K562 (cell line): Measurements from ENCODE around the gene COPRS. TPM values are rescaled to one million over a fixed set of nuclear protein-coding genes. Genes with fewer than 3 reads are reported as not detected.

Experiments
- ARID2 ChIP-seq: fragments of 450-650 bp; IDR thresholded peaks from 2 replicates; pipeline ENCODE4 v1.6.1; 2017; ENCODE audit warnings: antibody characterized with exemption, mild to moderate bottlenecking
- CXXC5 ChIP-seq: fragments of 250-450 bp; sonication (Bioruptor Pico); IDR thresholded peaks from 2 replicates; pipeline ENCODE4 v1.8.0; 2022; ENCODE audit warnings: inconsistent platforms, mild to moderate bottlenecking, moderate library complexity
- ELF2 ChIP-seq: fragments of 250-450 bp; sonication (Bioruptor Pico); IDR thresholded peaks from 2 replicates; pipeline ENCODE4 v1.5.0; 2021; ENCODE audit warnings: mild to moderate bottlenecking
- HNRNPLL ChIP-seq: fragments of 200-400 bp; formaldehyde crosslinking; IDR thresholded peaks from 2 replicates; pipeline ENCODE4 v1.6.1; 2017; ENCODE audit warnings: low read length, low read depth, mild to moderate bottlenecking; ENCODE audit not compliant: poor library complexity, severe bottlenecking
- IRF2 ChIP-seq: sonication (generic); formaldehyde crosslinking; IDR thresholded peaks from 2 replicates; pipeline ENCODE4 v1.8.1; 2022; ENCODE audit warnings: mild to moderate bottlenecking, missing genetic modification reagents
- KLF16 ChIP-seq: IDR thresholded peaks from 2 replicates; pipeline ENCODE4 v1.6.1; 2016; ENCODE audit warnings: antibody characterized with exemption
- MEIS2 ChIP-seq: fragments of 450-650 bp; IDR thresholded peaks from 2 replicates; pipeline ENCODE4 v1.6.1; 2014; ENCODE audit warnings: mild to moderate bottlenecking; ENCODE audit not compliant: partially characterized antibody
- RAD21 ChIP-seq, 2 experiments: fragments of 250-450 bp in 1 of 2; fragments of 450-650 bp in 1 of 2; sonication (Bioruptor Pico) in 1 of 2; formaldehyde crosslinking in 1 of 2; IDR thresholded peaks in 1 of 2; conservative IDR thresholded peaks in 1 of 2; 2 replicates each; pipeline versions ENCODE4 v1.4.0 to v1.8.0; 2020 to 2022; ENCODE audit warnings: mild to moderate bottlenecking in 2 of 2, moderate library complexity in 1 of 2
- ZBTB7A ChIP-seq: IDR thresholded peaks from 2 replicates; pipeline ENCODE4 v1.6.1; 2011; ENCODE audit warnings: low read depth, mild to moderate bottlenecking, low read length, moderate library complexity, borderline replicate concordance; ENCODE audit not compliant: control insufficient read depth
- ZNF165 ChIP-seq: fragments of 250-450 bp; sonication (Bioruptor Pico); IDR thresholded peaks from 2 replicates; pipeline ENCODE4 v1.4.0; 2020; ENCODE audit warnings: borderline replicate concordance
- ZNF197 ChIP-seq: fragments of 200-800 bp; sonication (Bioruptor generic); IDR thresholded peaks from 2 replicates; pipeline ENCODE4 v1.6.1; 2016; ENCODE audit warnings: low read depth, missing genetic modification characterization, missing compliant biosample characterization
- polyA plus RNA-seq, 8 experiments: library from polyadenylated mRNA; depleted of rRNA in 4 of 8; stranded (reverse) in 5 of 8; unstranded in 3 of 8; fragments of >200 nt; fragmentation: Nextera tagmentation in 2 of 8; fragmentation: Illumina TruSeq in 1 of 8; extraction: Ambion mirVana in 2 of 8; extraction: Trizol in 1 of 8; gene quantifications; 2 replicates each; pipeline versions ENCODE4 v1.2.1 to v1.2.3, GENCODE V29; 2011 to 2014; ENCODE audit warnings: inconsistent platforms in 1 of 8, missing spikeins in 1 of 8
- total RNA-seq, 7 experiments: library from RNA; depleted of rRNA in 6 of 7; stranded (reverse); fragments of >200 nt in 6 of 7; fragmentation: Illumina TruSeq in 2 of 7; extraction: Trizol in 2 of 7; gene quantifications; 2 replicates each; pipeline versions ENCODE4 v1.2.1 to v1.2.3, GENCODE V29; 2011 to 2021; ENCODE audit warnings: low replicate concordance in 1 of 7
- TF ChIP-seq, protein P1 (sequence below), 3 experiments: IDR thresholded peaks in 2 of 3; conservative IDR thresholded peaks in 1 of 3; 2 replicates each; pipeline ENCODE4 v1.5.1; 2011 to 2012; ENCODE audit warnings: low read length in 3 of 3, mild to moderate bottlenecking in 3 of 3, control low read depth in 2 of 3, improper control_type of control experiment in 1 of 3, inconsistent platforms in 1 of 3, low read depth in 1 of 3, mixed read lengths in 1 of 3, moderate library complexity in 1 of 3; ENCODE audit not compliant: insufficient read depth in 2 of 3
- TF ChIP-seq, protein P2 (sequence below): fragments of 450-650 bp; formaldehyde crosslinking; IDR thresholded peaks from 2 replicates; pipeline ENCODE4 v1.4.0; 2020; ENCODE audit warnings: mild to moderate bottlenecking, moderate library complexity
- TF ChIP-seq, protein P3 (sequence below): fragments of 450-650 bp; formaldehyde crosslinking; IDR thresholded peaks from 2 replicates; pipeline ENCODE4 v1.4.0; 2020; ENCODE audit warnings: mild to moderate bottlenecking, moderate library complexity

COPRS gene
- total and polyA plus RNA-seq, 9 of the 15 experiments (the other 6 are each of a cell fraction or from before 2014, with no cell fraction given) = 11.9 to 102 (median 60.5) TPM

DNA sequence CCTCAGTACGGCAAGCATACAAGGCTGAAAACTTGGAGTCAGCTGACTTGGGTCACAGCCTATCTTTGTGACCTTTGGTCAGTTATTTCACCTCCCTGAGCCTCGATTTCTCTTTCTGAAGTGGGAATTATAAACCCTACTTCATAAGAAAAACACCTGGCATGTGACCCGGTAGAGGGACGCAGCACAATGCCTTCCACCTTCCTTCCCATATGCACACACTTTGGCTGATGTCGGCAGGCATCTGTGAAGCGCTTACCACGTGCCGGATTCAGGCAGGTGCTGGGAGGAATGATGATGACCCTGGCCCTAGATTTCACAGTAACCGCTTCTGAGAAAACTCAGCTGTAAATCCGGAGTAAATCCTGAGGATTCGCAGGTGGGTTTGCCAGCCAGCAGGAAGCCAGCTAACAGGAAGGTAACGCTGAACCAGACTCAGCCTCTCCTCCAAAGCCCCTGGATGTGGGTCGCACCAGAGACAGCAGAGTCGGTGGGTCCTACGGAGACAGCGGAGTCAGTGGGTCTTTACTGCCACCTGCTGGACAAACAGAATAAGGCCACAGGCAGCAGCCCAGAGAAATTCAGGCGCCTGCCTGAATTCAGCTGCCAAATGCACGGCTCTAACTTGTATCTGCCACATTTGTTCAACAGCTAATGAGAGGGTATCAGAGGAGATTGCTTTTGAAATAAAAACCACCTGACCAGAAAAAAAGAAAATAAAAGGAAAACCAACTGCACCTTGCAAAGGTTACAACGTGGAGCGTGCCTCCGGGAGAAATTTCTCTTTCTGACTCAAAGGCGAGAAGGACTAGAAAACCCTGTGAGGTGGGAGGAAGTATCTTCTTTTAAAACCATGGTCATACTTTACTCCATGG, 16.6 kb downstream of the COPRS start (continued):
- TF ChIP-seq ZBTB7A (0 out of 2 replicates have a peak, but pooled peaks have one; percentile 27), MEIS2 (no peak), IRF2 (CRISPR knock-in tag) (no peak), ZNF165 (CRISPR knock-in tag) (no peak), ELF2 (CRISPR knock-in tag) (no peak), ZNF197 (CRISPR knock-in tag) (no peak), CXXC5 (CRISPR knock-in tag) (0 out of 2 replicates have a peak, but pooled peaks have one; percentile 13), KLF16 (0 out of 2 replicates have a peak, but pooled peaks have one; percentile 23), ARID2 (peak; percentile 66), HNRNPLL (peak; percentile 49), RAD21 (CRISPR knock-in tag; conservative IDR thresholded peaks at IDR 0.05 in 1 of 2, IDR thresholded peaks at IDR 0.05 in 1 of 2) (peak; percentile 90 to 94)
- TF ChIP-seq, protein P1, sequence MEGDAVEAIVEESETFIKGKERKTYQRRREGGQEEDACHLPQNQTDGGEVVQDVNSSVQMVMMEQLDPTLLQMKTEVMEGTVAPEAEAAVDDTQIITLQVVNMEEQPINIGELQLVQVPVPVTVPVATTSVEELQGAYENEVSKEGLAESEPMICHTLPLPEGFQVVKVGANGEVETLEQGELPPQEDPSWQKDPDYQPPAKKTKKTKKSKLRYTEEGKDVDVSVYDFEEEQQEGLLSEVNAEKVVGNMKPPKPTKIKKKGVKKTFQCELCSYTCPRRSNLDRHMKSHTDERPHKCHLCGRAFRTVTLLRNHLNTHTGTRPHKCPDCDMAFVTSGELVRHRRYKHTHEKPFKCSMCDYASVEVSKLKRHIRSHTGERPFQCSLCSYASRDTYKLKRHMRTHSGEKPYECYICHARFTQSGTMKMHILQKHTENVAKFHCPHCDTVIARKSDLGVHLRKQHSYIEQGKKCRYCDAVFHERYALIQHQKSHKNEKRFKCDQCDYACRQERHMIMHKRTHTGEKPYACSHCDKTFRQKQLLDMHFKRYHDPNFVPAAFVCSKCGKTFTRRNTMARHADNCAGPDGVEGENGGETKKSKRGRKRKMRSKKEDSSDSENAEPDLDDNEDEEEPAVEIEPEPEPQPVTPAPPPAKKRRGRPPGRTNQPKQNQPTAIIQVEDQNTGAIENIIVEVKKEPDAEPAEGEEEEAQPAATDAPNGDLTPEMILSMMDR (IDR thresholded peaks at IDR 0.05 in 2 of 3, conservative IDR thresholded peaks at IDR 0.05 in 1 of 3; ENCODE audit: insufficient read depth in 2 of 3, low read depth in 1 of 3, low read length in 3 of 3) = peak; percentile 84 to 93 (median 92)
- TF ChIP-seq, protein P2, sequence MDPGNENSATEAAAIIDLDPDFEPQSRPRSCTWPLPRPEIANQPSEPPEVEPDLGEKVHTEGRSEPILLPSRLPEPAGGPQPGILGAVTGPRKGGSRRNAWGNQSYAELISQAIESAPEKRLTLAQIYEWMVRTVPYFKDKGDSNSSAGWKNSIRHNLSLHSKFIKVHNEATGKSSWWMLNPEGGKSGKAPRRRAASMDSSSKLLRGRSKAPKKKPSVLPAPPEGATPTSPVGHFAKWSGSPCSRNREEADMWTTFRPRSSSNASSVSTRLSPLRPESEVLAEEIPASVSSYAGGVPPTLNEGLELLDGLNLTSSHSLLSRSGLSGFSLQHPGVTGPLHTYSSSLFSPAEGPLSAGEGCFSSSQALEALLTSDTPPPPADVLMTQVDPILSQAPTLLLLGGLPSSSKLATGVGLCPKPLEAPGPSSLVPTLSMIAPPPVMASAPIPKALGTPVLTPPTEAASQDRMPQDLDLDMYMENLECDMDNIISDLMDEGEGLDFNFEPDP (CRISPR knock-in tag) = no peak
- TF ChIP-seq, protein P3, sequence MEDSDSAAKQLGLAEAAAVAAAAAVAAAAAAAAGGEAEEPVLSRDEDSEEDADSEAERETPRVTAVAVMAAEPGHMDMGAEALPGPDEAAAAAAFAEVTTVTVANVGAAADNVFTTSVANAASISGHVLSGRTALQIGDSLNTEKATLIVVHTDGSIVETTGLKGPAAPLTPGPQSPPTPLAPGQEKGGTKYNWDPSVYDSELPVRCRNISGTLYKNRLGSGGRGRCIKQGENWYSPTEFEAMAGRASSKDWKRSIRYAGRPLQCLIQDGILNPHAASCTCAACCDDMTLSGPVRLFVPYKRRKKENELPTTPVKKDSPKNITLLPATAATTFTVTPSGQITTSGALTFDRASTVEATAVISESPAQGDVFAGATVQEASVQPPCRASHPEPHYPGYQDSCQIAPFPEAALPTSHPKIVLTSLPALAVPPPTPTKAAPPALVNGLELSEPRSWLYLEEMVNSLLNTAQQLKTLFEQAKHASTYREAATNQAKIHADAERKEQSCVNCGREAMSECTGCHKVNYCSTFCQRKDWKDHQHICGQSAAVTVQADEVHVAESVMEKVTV (CRISPR knock-in tag) = peak; percentile 93
